ENCODE measurements around the gene BACH2. TPM values are rescaled to one million over a fixed set of nuclear protein-coding genes. Genes with fewer than 3 reads are reported as not detected.

The BACH2 gene
- total and polyA plus RNA-seq, 2 of the 8 experiments (the other 6 are each of a cell fraction or from before 2014, with no cell fraction given), result 1.9 to 5.9 TPM

DNA sequence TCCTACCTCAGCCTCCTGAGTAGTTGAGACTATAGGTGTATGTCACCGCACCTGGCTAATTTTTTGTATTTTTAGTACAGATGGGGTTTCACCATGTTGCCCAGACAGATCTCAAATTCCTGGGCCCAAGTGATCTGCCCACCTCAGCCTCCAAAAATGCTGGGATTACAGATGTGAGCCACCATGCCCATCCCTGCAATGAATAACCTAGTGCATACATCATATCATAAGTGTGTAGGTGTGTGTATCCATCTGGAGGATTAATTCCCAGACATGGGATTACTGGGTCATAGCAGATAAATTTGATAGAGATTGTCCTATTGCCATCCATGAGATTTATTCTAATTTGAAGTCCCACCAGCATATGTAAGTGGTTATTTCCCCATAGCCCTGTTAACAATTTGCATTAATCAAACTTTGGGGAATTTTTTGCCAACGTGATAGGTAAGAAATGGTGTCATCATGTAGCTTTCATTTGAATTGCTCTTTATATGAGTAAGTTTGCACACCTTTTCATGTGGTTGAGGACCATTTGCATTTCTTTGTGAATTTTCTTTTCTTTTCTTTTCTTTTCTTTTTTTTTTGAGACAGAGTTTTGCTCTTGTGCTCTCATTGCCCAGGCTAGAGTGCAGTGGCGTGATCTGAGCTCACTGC is 29.9 kb upstream of the BACH2 start:
- Histone ChIP-seq H2AK5ac (ENCODE audit: low read depth, low read length) (no peak overlapping the region), H3K79me1 (ENCODE audit: low read depth, low read length) (no peaks in the 10 kb centered on the region), H4K91ac (replicated peaks; ENCODE audit: insufficient read length, low read length) (no peak overlapping the region), H3K23me2 (ENCODE audit: low read depth, low read length) (no peaks in the 10 kb centered on the region), H3K79me2 (ENCODE audit: control insufficient read depth in 1 of 2, insufficient read depth in 2 of 2, low read length in 2 of 2) (no peaks in the 10 kb centered on the region), H3K36me3 (ENCODE audit: control insufficient read depth in 2 of 4, insufficient read depth in 4 of 4, low read length in 3 of 4) (no peaks in the 10 kb centered on the region), H4K8ac (ENCODE audit: extremely low read depth, insufficient read depth, low read length) (no peak overlapping the region), H2BK5ac (ENCODE audit: low read depth, low read length) (no peak overlapping the region), H3K4me1 (replicated peaks in 1 of 4; ENCODE audit: control insufficient read depth in 3 of 4, insufficient read depth in 4 of 4, low read length in 3 of 4) (peaks cover 0 to 6% (median 2%) of the 10 kb centered on the region in 4 experiments; a peak in 4 of 7 replicates), H4K20me1 (replicated peaks in 1 of 2; ENCODE audit: control insufficient read depth in 1 of 2, insufficient read depth in 2 of 2, low read length in 2 of 2) (no peaks in the 10 kb centered on the region), H3K18ac (ENCODE audit: extremely low read depth, low read length) (no peak overlapping the region), H2BK120ac (replicated peaks; ENCODE audit: low read depth, low read length) (no peak overlapping the region), H2BK20ac (ENCODE audit: low read length) (no peak overlapping the region), H3K4ac (replicated peaks; ENCODE audit: insufficient read length, low read depth, low read length) (no peak overlapping the region), H3K23ac (ENCODE audit: insufficient read length) (no peak overlapping the region), H3K9ac (replicated peaks in 1 of 4; ENCODE audit: extremely low read depth in 1 of 4, low read depth in 3 of 4, low read length in 3 of 4) (no peak overlapping the region), H3K56ac (replicated peaks; ENCODE audit: insufficient read length, low read depth, low read length) (no peak overlapping the region), H3K9me3 (ENCODE audit: insufficient read depth in 2 of 2, low read depth in 1 of 2, low read length in 1 of 2) (no peaks in the 10 kb centered on the region), H3K27ac (ENCODE audit: low read depth, low read length) (no peak overlapping the region), H3K14ac (ENCODE audit: insufficient read length) (no peak overlapping the region), H2BK12ac (ENCODE audit: low read depth, low read length) (no peak overlapping the region), H3K4me2 (ENCODE audit: insufficient read depth in 1 of 2, low read depth in 2 of 2, low read length in 2 of 2) (no peak overlapping the region), H2BK15ac (ENCODE audit: low read length) (no peak overlapping the region), H3K27me3 (replicated peaks in 1 of 4; ENCODE audit: control insufficient read depth in 3 of 4, extremely low read depth in 1 of 4, insufficient read depth in 3 of 4, low read length in 3 of 4) (no peaks in the 10 kb centered on the region), H3K4me3 (ENCODE audit: extremely low read depth in 1 of 4, insufficient read depth in 2 of 4, low read depth in 3 of 4, low read length in 4 of 4) (no peak overlapping the region), H4K5ac (ENCODE audit: insufficient read length, low read depth, low read length) (no peak overlapping the region), H2AFZ (ENCODE audit: low read length) (no peak overlapping the region)
- WGBS, 2 experiments (ENCODE audit: extremely low coverage in 1 of 2, insufficient coverage in 1 of 2, insufficient read length in 1 of 2, insufficient replicate concordance in 2 of 2, low coverage in 1 of 2, low lambda C conversion rate in 2 of 2, missing lambda C conversion rate in 1 of 2), result 92% methylated on average over 3 of the region's 3 CpGs; no CpG with 5 or more reads in 1 of the 2 experiments
- FAIRE-seq, result no peak
- ChIA-PET CTCF (ENCODE audit: partially characterized antibody) (interaction anchor here (0.6 to 1.1 kb wide), 2 partner anchors 53 to 130 kb away, joined by 3 to 4 read pairs; no protein-coding TSS in a partner anchor), POLR2A (ENCODE audit: partially characterized antibody) (no interaction called here)
- no peak for DNase-seq (ENCODE audit: low read depth in 1 of 2, low spot score in 2 of 2)
- no peak for TF ChIP-seq GABPA (IDR thresholded peaks at IDR 0.05; ENCODE audit: borderline replicate concordance, insufficient read depth, low read length)
- no peak for TF ChIP-seq TCF12 (IDR thresholded peaks at IDR 0.05; ENCODE audit: low read depth, low read length)
- TF ChIP-seq SRF (IDR thresholded peaks at IDR 0.05; ENCODE audit: low read depth, low read length), result no peak
- TF ChIP-seq MAFK (IDR thresholded peaks at IDR 0.05; ENCODE audit: low read depth, low read length), result no peak
- TF ChIP-seq CREB1 (IDR thresholded peaks at IDR 0.05), result no peak
- no peak for TF ChIP-seq EZH2 (IDR thresholded peaks at IDR 0.05; ENCODE audit: low read depth, low read length, severe bottlenecking)
- no peak for TF ChIP-seq KDM5A (IDR thresholded peaks at IDR 0.05; ENCODE audit: low read length)
- no peak for TF ChIP-seq POLR2AphosphoS5 (IDR thresholded peaks at IDR 0.05; ENCODE audit: low read depth, low read length)
- TF ChIP-seq SAP30 (IDR thresholded peaks at IDR 0.05; ENCODE audit: insufficient read depth, insufficient replicate concordance, low read length), result no peak
- TF ChIP-seq JUN (IDR thresholded peaks at IDR 0.05; ENCODE audit: low read depth, low read length), result no peak
- TF ChIP-seq SIN3A (conservative IDR thresholded peaks at IDR 0.05 in 1 of 2, IDR thresholded peaks at IDR 0.05 in 1 of 2; ENCODE audit: low read depth in 1 of 2, low read length in 2 of 2), result no peak
- no peak for TF ChIP-seq EP300 (IDR thresholded peaks at IDR 0.05; ENCODE audit: borderline replicate concordance in 1 of 2, low read depth in 2 of 2, low read length in 2 of 2)
